Glutamatergic neuron (in vitro differentiated cells): ENCODE data around the gene AKNA. TPM values are rescaled to one million over a fixed set of nuclear protein-coding genes. Genes with fewer than 3 reads are reported as not detected.

ENCODE experiments used
- DNase-seq: peaks from one replicate; pipeline ENCODE4 v3.0.0; 2022
- H3K27ac Mint-ChIP-seq: one replicate; pipeline ENCODE4 v1.8.0; 2020; ENCODE audit warnings: mild to moderate bottlenecking, mixed read lengths, inconsistent platforms; ENCODE audit not compliant: unreplicated experiment
- H3K27me3 Mint-ChIP-seq: one replicate; pipeline ENCODE4 v1.8.0; 2020; ENCODE audit warnings: mild to moderate bottlenecking, moderate library complexity, mixed read lengths, inconsistent platforms; ENCODE audit not compliant: unreplicated experiment
- H3K36me3 Mint-ChIP-seq: one replicate; pipeline ENCODE4 v1.8.0; 2020; ENCODE audit warnings: mild to moderate bottlenecking, mixed read lengths, inconsistent platforms; ENCODE audit not compliant: unreplicated experiment
- H3K4me1 Mint-ChIP-seq: one replicate; pipeline ENCODE4 v1.8.0; 2020; ENCODE audit warnings: mild to moderate bottlenecking, low read depth, mixed read lengths, inconsistent platforms; ENCODE audit not compliant: unreplicated experiment
- H3K4me3 Mint-ChIP-seq: one replicate; pipeline ENCODE4 v1.8.0; 2020; ENCODE audit warnings: mild to moderate bottlenecking, mixed read lengths, inconsistent platforms; ENCODE audit not compliant: unreplicated experiment
- H3K9me3 Mint-ChIP-seq: one replicate; pipeline ENCODE4 v1.8.0; 2020; ENCODE audit warnings: mild to moderate bottlenecking, moderate library complexity, mixed read lengths, inconsistent platforms; ENCODE audit not compliant: unreplicated experiment
- CTCF ChIP-seq: fragments of 200-600 bp; sonication (generic); IDR thresholded peaks from one replicate; pipeline ENCODE4 v1.5.0; 2021; ENCODE audit not compliant: partially characterized antibody, unreplicated experiment
- total RNA-seq: library from RNA; stranded (reverse); fragmentation: NEBNext Ultra II Directional; extraction: Animal tissue kit (Norgen Biotek cat#: 25700); gene quantifications from one replicate; pipeline ENCODE4 v1.2.1, GENCODE V29; 2021; ENCODE audit not compliant: unreplicated experiment

The AKNA gene
- total RNA-seq, 1 donor from 2014 or later, result 32.6 TPM

DNA sequence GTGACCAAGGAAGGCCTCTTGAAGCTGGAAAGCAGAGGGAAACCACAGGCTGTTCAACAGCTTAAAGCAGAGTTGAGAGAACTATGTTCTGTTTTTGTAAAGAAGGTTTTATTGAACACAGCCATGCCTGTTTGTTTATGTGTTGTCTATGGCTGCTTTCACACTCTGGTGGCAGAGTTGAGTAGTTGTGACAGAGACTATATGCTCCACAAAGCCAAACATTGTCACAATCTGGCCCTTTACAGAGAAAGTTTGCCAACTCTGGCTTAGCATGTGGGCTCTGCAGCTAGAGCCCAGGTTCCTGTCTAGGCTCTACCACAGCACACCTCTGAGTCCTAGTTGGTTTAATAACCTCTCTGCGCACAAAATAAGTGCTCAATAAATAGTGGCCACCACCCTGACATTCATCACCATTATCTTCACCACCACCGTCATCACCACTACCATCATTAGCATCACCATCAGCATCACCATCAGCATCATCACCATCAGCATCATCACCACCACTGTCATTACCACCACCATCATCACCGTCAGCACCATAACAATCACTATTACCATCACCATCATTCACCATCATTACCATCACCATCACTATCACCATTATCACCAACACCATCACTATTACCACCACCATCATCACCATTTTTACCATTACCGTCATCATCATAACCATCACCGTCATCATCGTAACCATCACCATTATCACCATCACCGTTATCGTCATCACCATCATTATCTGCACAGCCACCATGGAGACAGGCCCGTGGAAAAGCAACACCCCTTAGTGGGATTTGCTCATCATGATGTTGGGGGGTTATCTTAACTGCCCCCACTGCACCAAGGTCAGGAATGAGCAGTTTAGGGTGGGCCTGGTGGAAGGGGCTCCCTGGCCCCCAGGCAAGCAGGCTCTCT is 18.3 kb downstream of the AKNA start:
- Mint-ChIP-seq H3K4me3 (peak overlapping the region; percentile 32), H3K27me3 (peaks cover 2% of the 10 kb centered on the region), H3K4me1 (peaks cover 21% of the 10 kb centered on the region), H3K27ac (peak overlapping the region; percentile 88), H3K9me3 (peaks cover 5% of the 10 kb centered on the region), H3K36me3 (no peaks in the 10 kb centered on the region)
- no peak for DNase-seq
- no peak for TF ChIP-seq CTCF

- Mint-ChIP-seq H3K27ac (no peak overlapping the region), H3K27me3 (peaks cover 3% of the 10 kb centered on the region), H3K4me3 (no peak overlapping the region), H3K4me1 (peaks cover 21% of the 10 kb centered on the region), H3K9me3 (peaks cover 5% of the 10 kb centered on the region), H3K36me3 (no peaks in the 10 kb centered on the region)
- no peak for TF ChIP-seq CTCF
- DNase-seq, result no peak
Observed at GRCh38 chr9:114367772-114368569, 19.8 kb downstream of the AKNA start.

GRCh38 chr9:114367366-114367765 is 20.4 kb downstream of the AKNA start:
- Mint-ChIP-seq H3K4me3 (no peak overlapping the region), H3K36me3 (no peaks in the 10 kb centered on the region), H3K9me3 (peaks cover 5% of the 10 kb centered on the region), H3K27ac (no peak overlapping the region), H3K4me1 (peaks cover 21% of the 10 kb centered on the region), H3K27me3 (peaks cover 3% of the 10 kb centered on the region)
- no peak for DNase-seq
- TF ChIP-seq CTCF, result no peak

- TF ChIP-seq CTCF, result no peak
- Mint-ChIP-seq H3K27me3 (peaks cover 3% of the 10 kb centered on the region), H3K9me3 (peaks cover 5% of the 10 kb centered on the region), H3K36me3 (no peaks in the 10 kb centered on the region), H3K4me1 (peaks cover 17% of the 10 kb centered on the region), H3K27ac (no peak overlapping the region), H3K4me3 (no peak overlapping the region)
- no peak for DNase-seq
Observed at GRCh38 chr9:114366334-114367128, 21.3 kb downstream of the AKNA start.
